Activated T-cell treated with anti-CD3 and anti-CD28 coated beads, Interleukin-2, amount 50 U/mL, for 1 hour (primary cell): ENCODE measurements around the gene NUDT3.
"Not testable (repeated sequence)": the region's sequence is repeated elsewhere in the genome, so short reads cannot be mapped to it uniquely, and the experiment has no call there.

ENCODE experiments used
- DNase-seq: peaks from one replicate; pipeline ENCODE4 v3.0.0-alpha.2; 2020

Gene NUDT3

GRCh38 chr6:34391786-34392496 lies 528 bp downstream of the NUDT3 start:
- DNase-seq = peak; percentile 64

DNA sequence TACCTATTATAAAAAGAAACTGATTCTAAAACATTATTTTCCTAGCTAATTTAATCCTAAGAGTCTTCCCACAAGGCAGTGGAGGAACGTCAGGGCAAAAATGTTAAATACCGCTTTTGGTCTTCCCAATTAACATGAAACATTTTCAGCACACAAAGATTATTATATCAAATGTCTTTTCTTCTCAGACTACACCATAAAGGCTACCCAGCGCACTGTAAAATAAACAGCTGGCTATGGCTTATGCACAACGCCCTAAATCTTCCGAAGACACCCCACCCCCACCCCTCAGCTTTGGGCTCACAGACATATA lies 1.0 kb downstream of the NUDT3 start:
- DNase-seq = no peak

- DNase-seq = no peak
Observed at GRCh38 chr6:34390531-34391472, 1.7 kb downstream of the NUDT3 start.

DNA sequence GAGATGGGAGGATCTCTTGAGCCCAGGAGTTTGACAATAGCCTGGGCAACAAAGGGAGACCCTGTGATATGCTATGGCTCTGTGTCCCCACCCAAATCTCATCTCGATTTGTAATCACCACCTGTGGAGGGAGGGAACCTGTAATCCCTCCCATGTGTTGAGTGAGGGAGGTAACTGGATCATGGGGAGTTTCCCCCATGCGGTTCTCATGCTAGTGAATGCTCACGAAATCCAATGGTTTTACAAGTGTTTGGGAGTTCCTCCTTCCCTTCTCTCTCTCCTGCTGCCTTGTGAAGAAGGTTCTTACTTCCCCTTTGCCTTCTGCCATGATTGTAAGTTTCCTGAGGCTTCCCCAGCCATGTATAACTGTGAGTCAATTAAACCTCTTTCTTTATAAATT lies 3.4 kb downstream of the NUDT3 start:
- DNase-seq = no peak

DNA sequence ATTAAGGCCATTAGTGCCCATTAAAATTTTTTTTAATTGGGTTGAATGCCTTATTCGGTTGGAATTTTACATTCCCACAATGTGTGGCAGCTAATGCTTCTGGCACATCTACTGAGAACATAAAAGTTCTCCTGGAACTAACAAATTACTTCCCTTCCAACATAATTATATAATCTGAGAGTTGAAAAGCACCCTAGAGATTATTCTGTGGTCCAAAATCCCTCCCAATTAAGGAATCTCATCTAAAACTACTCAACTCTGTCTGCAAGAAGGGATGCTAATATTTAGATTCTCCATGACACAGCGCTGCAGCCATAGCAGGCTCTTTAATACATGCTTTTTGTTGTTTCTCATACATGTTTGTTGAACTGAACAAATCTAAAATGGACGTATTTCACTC lies 4.0 kb downstream of the NUDT3 start:
- DNase-seq = no peak

DNA sequence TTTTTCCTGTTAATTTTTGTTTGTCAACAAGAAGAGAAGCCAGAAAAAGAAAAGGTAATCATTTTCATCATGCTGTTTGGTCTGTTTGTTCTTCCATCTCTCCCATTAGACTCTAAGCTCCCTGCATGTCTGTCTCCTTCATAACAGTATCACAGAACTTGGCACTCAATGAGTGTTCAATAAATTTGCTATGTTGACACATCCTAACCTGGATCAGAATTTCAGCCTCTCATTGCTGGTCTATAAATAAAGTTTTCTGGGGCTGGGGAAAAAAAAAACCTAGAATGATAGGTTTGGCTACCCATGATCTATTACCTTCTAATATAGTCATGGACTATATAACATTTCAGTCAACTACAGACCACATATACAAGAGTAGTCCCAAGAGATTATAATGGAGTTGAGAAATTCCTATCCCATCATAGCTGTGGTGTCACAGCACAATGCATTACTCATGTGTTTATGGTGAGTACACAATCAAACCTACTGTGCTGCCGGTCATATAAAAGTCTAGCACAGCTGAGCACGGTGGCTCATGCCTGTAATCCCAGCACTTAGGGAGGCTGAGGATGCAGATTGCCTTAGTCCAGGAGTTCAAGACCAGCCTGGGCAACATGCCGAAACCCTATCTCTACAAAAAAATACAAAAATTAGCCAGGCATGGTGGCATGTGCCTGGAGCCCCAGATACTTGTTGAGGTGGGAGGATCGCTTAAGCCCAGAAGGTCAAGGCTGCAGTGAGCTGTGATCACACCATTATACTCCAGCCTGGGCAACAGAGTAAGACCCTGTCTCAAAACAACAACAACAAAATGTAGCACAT lies 5.9 kb downstream of the NUDT3 start:
- no peak for DNase-seq

DNA sequence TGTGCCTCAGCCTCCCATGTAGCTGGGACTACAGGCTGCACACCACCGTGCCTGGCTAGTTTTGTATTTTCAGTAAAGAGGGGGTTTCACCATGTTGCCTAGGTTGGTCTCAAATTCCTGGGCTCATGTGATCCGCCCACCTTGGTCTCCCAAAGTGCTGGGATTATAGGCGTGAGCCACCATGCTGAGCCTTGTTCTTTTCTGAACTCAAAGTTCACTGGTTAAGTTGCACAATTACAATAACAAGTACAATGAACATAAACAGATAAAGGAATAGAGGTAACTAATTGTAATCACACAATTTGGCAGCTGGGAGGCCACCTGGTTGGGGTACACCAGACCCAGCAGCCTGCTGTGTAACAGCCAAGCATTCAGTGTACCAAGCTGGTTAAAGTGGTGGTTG lies 6.7 kb downstream of the NUDT3 start:
- DNase-seq = no peak

DNA sequence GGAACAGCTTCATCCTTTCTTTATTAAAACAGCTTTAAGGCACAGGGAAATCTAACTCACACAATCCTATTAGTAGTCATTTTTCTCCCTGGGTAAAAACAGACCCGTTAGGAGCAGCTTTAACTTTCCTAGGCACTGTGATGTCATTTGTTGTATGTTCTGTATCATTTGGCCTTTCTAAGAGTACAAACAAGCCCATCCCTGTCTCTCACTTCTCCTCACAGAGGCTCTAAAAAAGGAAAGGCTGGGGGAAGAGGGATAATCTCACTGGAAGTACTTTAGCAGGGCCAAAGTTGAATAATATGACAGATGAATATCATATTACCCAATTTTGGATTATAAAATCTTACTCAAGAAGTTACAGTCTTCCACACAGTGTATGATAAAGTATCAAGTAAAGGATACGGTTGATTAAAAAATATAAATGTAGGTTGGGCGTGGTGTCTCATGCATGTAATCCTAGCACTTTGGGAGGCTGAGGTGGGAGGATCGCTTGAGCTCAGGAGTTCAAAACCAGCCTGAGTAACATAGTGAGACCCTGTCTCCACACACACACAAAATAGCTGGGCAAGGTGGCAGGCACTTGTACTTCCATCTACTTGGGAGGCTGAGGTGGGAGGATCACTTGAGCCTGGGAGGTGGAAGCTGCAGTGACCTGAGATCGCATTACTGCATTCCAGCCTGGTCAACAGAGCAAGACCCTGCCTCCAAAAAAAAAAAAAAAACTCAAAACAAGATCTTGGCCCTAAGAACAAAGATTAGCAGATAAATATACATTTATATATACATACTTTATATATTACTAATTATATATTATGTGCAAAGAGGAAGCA lies 7.9 kb downstream of the NUDT3 start:
- DNase-seq = no peak

GRCh38 chr6:34383656-34384320 lies 8.7 kb downstream of the NUDT3 start:
- no peak for DNase-seq

DNA sequence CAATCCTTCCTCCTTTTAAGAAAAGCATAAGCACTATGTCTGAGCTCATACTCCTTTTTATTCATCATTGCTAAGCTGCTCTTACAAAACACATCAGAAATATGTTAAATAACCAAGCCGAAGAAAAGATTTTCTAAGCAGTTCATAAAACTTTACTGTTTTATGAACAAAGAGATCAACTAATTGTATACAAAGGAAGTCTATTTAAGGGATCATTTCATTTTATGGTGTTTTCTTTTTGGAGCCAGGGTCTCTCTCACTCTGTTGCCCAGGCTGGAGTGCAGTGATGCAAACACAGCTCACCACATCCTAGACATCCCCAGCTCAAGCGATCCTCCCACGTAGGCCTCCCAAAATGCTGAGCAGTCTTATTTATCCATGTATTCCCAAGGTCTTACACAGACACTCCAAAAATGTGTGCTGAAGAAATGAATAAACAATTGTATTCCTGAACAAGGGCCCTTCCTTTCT lies 9.3 kb downstream of the NUDT3 start:
- no peak for DNase-seq

GRCh38 chr6:34381081-34381480 lies 11.4 kb downstream of the NUDT3 start:
- no peak for DNase-seq

DNA sequence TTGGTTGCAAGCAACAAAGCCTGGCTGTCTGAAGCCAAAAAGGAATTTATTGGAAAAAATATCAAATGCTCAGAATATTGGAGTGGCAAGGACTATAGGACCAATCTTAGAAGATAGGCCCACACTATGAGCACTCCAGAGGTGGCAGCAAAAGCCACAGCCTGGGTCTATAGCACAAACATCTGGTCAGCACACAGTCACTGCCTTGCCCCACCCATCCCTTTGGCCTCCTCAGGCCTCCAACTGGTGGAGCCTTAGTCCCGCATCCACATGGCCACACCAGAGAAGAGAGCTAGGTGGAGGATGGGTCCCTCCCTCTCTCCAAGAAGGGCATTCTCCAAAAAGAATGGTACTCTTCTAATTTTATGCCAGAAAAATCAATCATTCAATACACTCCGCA lies 14.0 kb downstream of the NUDT3 start:
- DNase-seq = no peak

GRCh38 chr6:34377984-34378383 lies 14.5 kb downstream of the NUDT3 start:
- no peak for DNase-seq

DNA sequence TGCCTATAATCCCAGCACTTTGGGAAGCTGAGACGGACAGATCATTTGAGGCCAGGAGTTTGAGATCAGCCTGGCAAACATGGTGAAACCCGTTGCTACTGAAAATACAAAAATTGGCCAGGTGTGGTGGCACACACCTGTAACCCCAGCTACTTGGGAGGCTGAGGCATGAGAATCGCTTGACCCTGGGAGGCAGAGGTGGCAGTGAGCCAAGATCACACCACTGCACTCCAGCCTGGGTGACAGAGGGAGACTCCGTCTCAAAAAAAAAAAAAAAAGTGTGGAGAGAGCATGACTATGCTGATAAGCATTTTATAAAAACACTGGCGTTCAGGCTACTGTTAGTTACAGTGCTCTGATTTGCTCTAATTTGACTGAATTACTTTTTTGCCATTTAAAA lies 14.9 kb downstream of the NUDT3 start:
- not testable (repeated sequence) for DNase-seq

DNA sequence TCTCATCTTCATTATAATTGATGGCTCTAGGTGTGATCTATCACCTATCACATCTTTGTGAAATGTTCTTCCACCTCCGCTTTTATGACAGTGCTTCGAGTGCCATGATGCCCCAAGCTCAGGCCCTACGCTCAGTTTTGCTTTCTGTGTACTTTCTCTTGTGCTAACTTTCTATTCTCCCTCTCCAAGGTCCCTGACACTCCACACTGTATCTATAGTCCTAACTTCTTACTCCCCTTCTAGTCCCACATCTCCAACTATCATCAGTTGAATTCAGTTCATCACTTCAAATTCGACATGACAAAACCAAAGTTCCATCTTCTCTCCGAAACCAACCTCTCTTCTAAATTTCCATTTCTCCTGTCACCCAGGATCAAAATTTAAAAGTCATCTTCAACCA lies 16.6 kb downstream of the NUDT3 start:
- no peak for DNase-seq

DNA sequence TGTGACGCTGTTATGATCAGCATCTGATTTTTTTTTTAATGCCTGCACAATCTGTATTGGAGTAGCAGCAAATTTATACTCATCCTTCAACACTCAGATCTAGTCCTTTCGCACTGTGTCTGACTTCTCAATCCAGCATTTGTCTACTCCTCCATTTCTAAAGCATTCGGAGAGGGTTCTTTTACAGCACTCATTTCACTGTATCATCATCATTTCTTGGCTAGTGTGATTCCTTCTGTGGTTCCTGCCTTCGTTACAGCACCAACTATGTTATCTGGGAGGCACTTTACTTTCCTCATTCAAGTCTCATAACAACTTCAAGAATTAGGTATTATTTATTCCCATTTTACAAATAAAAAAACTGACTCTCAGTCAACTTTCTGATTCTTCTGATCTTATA lies 18.0 kb downstream of the NUDT3 start:
- no peak for DNase-seq

DNA sequence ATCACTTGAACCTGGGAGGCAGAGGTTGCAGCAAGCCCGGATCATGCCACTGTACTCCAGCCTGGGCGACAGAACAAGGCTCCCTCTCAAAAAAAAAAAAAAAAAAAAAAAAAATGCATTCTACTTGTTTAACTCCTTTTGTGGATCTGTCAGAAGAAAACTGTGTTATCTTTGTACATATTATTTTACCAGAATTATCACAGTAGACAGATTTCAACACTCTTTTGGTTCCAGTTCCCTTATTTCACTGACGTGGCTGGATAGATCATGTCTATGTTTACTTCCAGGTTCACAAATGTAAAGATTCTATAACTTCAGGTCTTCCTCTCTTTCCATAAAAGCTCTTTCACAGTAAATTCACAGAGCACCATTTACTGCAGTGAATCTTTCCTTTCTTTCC lies 18.4 kb downstream of the NUDT3 start:
- DNase-seq = no peak

GRCh38 chr6:34373511-34373910 lies 19.0 kb downstream of the NUDT3 start:
- DNase-seq = no peak

- DNase-seq = not testable (repeated sequence)
Observed at GRCh38 chr6:34371865-34372264, 20.6 kb downstream of the NUDT3 start.

DNA sequence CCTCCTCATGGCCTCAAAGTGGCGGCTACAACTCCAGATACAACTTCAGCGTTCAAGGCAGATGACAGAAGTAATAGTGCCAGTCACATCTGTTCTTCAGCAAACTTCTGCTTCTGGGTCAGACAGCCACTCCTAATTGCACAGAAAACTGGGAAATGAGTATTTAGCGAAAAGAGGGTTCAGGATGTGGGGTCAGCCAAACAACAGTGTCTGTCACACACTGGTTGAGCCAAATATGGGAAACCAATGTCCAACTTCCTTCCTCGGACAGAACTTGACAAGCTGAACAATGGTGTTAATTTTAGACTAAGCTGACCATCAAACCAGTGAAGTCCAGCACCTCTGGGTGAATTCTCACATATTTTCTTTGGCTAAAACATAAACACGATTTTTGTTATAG lies 22.1 kb downstream of the NUDT3 start:
- DNase-seq = no peak

GRCh38 chr6:34369385-34369784 lies 23.1 kb downstream of the NUDT3 start:
- no peak for DNase-seq

GRCh38 chr6:34366639-34366921 lies 25.9 kb downstream of the NUDT3 start:
- DNase-seq = no peak
